Esophagus squamous epithelium (tissue), 5 donors: ENCODE measurements around the gene KSR1. TPM values are rescaled to one million over a fixed set of nuclear protein-coding genes. Genes with fewer than 3 reads are reported as not detected.

Experiments
- DNase-seq: peaks from one replicate; lab custom pipeline; 2025; lab: John Stamatoyannopoulos, UW
- H3K27ac ChIP-seq, 4 donors: fragments of 200-600 bp; sonication (generic); one replicate each; pipeline ENCODE4 v1.5.1; 2016 to 2019; ENCODE audit warnings: mild to moderate bottlenecking in 1 of 4
- H3K27me3 ChIP-seq, 4 donors: fragments of 200-600 bp; sonication (generic); 1 replicate in 3 of 4; 2 replicates in 1 of 4; pipeline versions ENCODE4 v1.5.1 to v1.6.0; 2017 to 2021; ENCODE audit warnings: antibody characterized with exemption in 1 of 4
- H3K36me3 ChIP-seq, 3 donors: fragments of 200-600 bp; sonication (generic); one replicate each; pipeline ENCODE4 v1.5.1; 2016 to 2019
- H3K4me1 ChIP-seq, 3 donors: fragments of 200-600 bp; sonication (generic); one replicate each; pipeline ENCODE4 v1.5.1; 2017 to 2019
- H3K4me3 ChIP-seq, 4 donors: fragments of 200-600 bp; sonication (generic); 1 replicate in 3 of 4; 2 replicates in 1 of 4; pipeline ENCODE4 v1.5.1; 2016 to 2019; ENCODE audit warnings: mild to moderate bottlenecking in 2 of 4, moderate library complexity in 1 of 4
- H3K9me3 ChIP-seq, 3 donors: fragments of 200-600 bp; sonication (generic); one replicate each; pipeline ENCODE4 v1.5.1; 2016 to 2019
- POLR2A ChIP-seq, 4 donors: fragments of 450-650 bp; IDR thresholded peaks; one replicate each; pipeline ENCODE4 v1.6.1; 2017; ENCODE audit warnings: antibody characterized with exemption in 4 of 4, mild to moderate bottlenecking in 4 of 4, moderate library complexity in 3 of 4
- WGBS, 2 donors: methylation state at CpG; one replicate each; pipeline ENCODE4 v1.1.5; 2018; 5-methylcytosine and 5-hydroxymethylcytosine counted together
- intact Hi-C: fragments of 100-400 bp; cut with DNase I; formaldehyde crosslinking; loops from one replicate; pipeline ENCODE4 v1.15.0; 2022
- total RNA-seq, 4 donors: library from RNA; depleted of rRNA; stranded (reverse); fragments of >200 nt; gene quantifications; one replicate each; pipeline ENCODE4 v1.1.0, GENCODE V29; 2016
- TF ChIP-seq, protein P1 (sequence below), 6 experiments: fragments of 450-650 bp in 4 of 6; fragments of 200-600 bp in 2 of 6; sonication (generic) in 2 of 6; IDR thresholded peaks; one replicate each; pipeline ENCODE4 v1.5.1; 2016 to 2019; ENCODE audit warnings: antibody characterized with exemption in 6 of 6, mild to moderate bottlenecking in 4 of 6, moderate library complexity in 4 of 6
- donor health status: DM: yes; HTN: yes; CAD: no.

Gene KSR1
- total RNA-seq, 4 donors from 2014 or later: 22.3 to 32.4 (median 31.0) TPM

DNA sequence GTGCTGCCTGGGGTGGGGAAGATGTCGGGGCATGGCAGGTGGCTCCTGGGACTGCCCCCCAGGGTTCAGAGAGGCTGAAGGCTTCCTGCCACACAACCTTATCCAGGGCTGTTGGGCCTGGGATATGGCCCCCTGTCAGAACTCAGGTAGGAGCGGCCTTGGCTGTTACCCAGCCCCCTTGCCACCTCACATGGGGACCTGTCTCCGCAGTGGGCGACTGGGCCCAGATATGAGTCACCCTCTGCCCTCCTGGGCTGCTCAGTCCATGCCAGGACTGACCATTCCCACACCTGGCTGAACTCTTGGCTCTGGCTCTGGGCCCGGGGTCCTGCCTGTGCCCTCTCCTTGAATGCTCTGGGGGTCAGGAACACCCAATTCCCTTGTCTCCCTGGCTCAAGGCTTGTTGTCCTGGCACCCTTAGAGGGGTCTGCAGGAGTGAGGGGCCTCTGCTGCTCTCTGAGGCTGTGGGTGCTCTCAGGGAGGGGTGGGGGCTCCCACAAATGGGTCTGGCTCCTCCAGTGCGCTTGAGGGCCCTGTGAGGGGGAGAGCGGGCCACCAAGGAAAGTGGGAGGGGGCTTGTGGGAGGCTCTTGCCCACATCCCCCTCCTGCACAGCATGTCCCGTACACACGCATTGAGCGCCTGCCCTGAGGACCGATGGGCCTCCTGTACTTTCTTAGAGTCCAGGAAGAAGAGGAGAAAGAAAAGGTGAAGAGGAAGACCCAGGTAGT is 210.7 kb downstream of the KSR1 start:
- H3K36me3 ChIP-seq: no peaks in the 10 kb centered on the region
- no peak for DNase-seq
- no peaks in the 10 kb centered on the region for H3K9me3 ChIP-seq
- TF ChIP-seq, protein P1, sequence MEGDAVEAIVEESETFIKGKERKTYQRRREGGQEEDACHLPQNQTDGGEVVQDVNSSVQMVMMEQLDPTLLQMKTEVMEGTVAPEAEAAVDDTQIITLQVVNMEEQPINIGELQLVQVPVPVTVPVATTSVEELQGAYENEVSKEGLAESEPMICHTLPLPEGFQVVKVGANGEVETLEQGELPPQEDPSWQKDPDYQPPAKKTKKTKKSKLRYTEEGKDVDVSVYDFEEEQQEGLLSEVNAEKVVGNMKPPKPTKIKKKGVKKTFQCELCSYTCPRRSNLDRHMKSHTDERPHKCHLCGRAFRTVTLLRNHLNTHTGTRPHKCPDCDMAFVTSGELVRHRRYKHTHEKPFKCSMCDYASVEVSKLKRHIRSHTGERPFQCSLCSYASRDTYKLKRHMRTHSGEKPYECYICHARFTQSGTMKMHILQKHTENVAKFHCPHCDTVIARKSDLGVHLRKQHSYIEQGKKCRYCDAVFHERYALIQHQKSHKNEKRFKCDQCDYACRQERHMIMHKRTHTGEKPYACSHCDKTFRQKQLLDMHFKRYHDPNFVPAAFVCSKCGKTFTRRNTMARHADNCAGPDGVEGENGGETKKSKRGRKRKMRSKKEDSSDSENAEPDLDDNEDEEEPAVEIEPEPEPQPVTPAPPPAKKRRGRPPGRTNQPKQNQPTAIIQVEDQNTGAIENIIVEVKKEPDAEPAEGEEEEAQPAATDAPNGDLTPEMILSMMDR (IDR thresholded peaks at IDR 0.05): no peak
- TF ChIP-seq POLR2A (IDR thresholded peaks at IDR 0.05): no peak
- H3K27ac ChIP-seq: no peak overlapping the region
- intact Hi-C loops: no loop called here
- no peak overlapping the region for H3K4me3 ChIP-seq
- no peaks in the 10 kb centered on the region for H3K4me1 ChIP-seq
- WGBS, 2 donors: 60 to 100% methylated on average over 1 of the region's 11 CpGs
- H3K27me3 ChIP-seq: peaks cover 0 to 6% (median 0%) of the 10 kb centered on the region in 4 donors

DNA sequence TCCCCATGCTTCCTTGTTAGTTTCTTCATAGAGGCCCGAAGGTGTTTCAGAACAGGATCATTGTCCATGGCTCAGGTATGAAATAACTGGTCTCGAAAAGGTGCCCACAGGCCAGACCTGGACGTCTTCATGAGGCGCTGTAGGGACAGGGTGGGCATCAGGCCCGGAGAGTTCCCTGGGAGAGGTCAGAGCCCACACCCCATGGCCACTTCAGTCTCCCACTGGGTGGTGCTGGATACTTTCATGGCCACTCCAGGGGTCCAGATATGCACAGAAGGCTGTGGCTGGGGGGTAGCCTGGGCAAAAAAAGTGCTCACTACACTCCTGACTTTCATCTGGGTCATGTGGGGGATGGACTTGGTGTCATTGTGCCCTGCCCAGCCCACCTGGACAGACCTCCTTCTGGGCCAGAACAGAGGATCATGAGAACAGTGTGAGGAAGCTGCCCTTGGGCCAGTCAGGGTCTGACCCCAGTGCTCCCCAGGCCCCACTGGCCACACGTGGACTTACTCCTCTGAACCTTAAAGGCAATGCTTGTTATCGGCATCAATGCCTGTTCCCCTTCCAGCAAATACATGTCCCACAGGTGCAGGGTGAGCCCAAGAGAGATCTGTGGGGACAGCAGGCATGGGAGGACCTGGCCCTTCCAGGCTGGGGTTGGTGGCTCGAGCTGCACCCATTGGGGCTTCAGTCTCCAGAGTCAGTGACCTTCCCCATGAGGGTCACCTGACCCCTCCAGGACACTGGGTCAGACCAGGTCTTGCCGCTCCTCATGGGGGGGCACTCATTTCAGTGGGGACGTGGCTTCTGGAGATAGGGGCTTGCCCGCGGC is 211.6 kb downstream of the KSR1 start:
- no peaks in the 10 kb centered on the region for H3K27me3 ChIP-seq
- intact Hi-C loops: no loop called here
- no peaks in the 10 kb centered on the region for H3K4me1 ChIP-seq
- H3K4me3 ChIP-seq: no peak overlapping the region
- no peaks in the 10 kb centered on the region for H3K36me3 ChIP-seq
- TF ChIP-seq, protein P1 (IDR thresholded peaks at IDR 0.05): no peak
- no peak for TF ChIP-seq POLR2A (IDR thresholded peaks at IDR 0.05)
- DNase-seq: no peak
- H3K27ac ChIP-seq: no peak overlapping the region
- WGBS, 2 donors: 78 to 80% methylated on average over 4 to 7 of the region's 12 CpGs
- H3K9me3 ChIP-seq: no peaks in the 10 kb centered on the region

- intact Hi-C loops: no loop called here
- no peak for DNase-seq
- WGBS, 2 donors: 38 to 50% methylated on average over 1 to 2 of the region's 2 CpGs
Measured at GRCh38 chr17:27668488-27668823, 212.2 kb downstream of the KSR1 start.

GRCh38 chr17:27669136-27669535 is 212.9 kb downstream of the KSR1 start:
- TF ChIP-seq, protein P1 (IDR thresholded peaks at IDR 0.05): no peak
- TF ChIP-seq POLR2A (IDR thresholded peaks at IDR 0.05): no peak
- H3K4me1 ChIP-seq: no peaks in the 10 kb centered on the region
- no peaks in the 10 kb centered on the region for H3K36me3 ChIP-seq
- no peaks in the 10 kb centered on the region for H3K9me3 ChIP-seq
- 86% methylated on average over 5 to 7 of the region's 7 CpGs for WGBS, 2 donors
- no peak for DNase-seq
- no peak overlapping the region for H3K4me3 ChIP-seq
- H3K27ac ChIP-seq: no peak overlapping the region
- intact Hi-C loops: no loop called here
- no peaks in the 10 kb centered on the region for H3K27me3 ChIP-seq

More at GRCh38 chr17:27668488-27668823, 212.2 kb downstream of the KSR1 start:
- Histone ChIP-seq H3K36me3 (no peaks in the 10 kb centered on the region), H3K4me3 (no peak overlapping the region), H3K9me3 (no peaks in the 10 kb centered on the region), H3K4me1 (no peaks in the 10 kb centered on the region), H3K27ac (no peak overlapping the region), H3K27me3 (no peaks in the 10 kb centered on the region)
- TF ChIP-seq, protein P1 (IDR thresholded peaks at IDR 0.05): no peak
- TF ChIP-seq POLR2A (IDR thresholded peaks at IDR 0.05): no peak

GRCh38 chr17:27669850-27670249 is 213.6 kb downstream of the KSR1 start:
- Histone ChIP-seq H3K9me3 (no peaks in the 10 kb centered on the region), H3K4me3 (no peak overlapping the region), H3K27ac (no peak overlapping the region), H3K4me1 (no peaks in the 10 kb centered on the region), H3K36me3 (no peaks in the 10 kb centered on the region), H3K27me3 (no peaks in the 10 kb centered on the region)
- intact Hi-C loops: no loop called here
- TF ChIP-seq, protein P1 (IDR thresholded peaks at IDR 0.05): no peak
- no peak for TF ChIP-seq POLR2A (IDR thresholded peaks at IDR 0.05)
- WGBS, 2 donors: 82 to 83% methylated on average over 2 to 3 of the region's 5 CpGs
- no peak for DNase-seq
